ENCODE measurements around the gene SLC45A1.

- no peak for TF ChIP-seq CTCF (conservative IDR thresholded peaks at IDR 0.05)
- TF ChIP-seq ZFX (IDR thresholded peaks at IDR 0.05), result no peak
Measured at GRCh38 chr1:8307628-8308027, 10.3 kb upstream of the SLC45A1 start.
